HFF-Myc (cell line): Measurements from ENCODE around the gene PLB1.

Experiments
- DNase-seq: peaks from one replicate; pipeline ENCODE4 v3.0.0-alpha.2; 2011; ENCODE audit warnings: low read depth; ENCODE audit errors: extremely low read depth
- H3K4me3 ChIP-seq: replicated peaks from 2 replicates; pipeline ENCODE4 v1.5.1; 2011; ENCODE audit warnings: low read depth, mild to moderate bottlenecking, control low read depth, low read length
- TF ChIP-seq, protein P1 (sequence below): IDR thresholded peaks from 2 replicates; pipeline ENCODE4 v1.5.1; 2012; ENCODE audit warnings: mild to moderate bottlenecking, low read depth, low read length, control low read depth; ENCODE audit errors: missing control alignments

The PLB1 gene

DNA sequence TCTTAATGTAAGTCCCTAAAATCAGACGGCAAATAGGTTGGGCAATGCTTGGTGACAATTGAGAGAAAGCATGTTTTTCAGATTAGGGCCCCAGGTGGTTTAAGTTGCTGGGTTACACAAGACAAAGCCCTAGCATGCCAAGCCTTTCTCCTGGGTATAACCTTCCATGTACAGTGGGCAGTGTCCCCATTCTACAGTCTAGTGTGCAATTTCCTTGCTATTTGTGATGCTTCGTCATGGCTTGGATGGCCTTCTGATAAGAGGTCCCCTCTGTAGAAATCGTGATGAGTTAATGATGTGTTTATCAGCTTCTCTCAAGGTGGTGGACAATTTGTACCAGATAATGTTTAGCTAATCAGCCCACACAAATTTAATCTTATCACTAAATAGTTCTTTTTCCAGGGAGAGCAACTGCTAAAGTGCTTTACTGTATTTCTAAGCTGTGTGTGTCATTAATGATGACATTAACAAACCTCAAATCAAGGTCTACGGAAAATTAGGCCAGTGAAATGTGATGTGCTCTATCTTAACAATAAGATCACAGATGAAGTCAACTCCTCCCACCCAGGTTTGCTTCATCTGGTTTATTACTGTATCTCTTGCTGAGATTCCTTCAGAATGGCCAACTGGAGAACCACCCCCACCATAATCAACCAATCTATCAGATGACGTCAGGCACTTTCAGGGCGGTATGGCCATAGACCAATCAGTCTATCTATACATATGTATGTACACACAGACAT lies 61.7 kb downstream of the PLB1 start:
- TF ChIP-seq, protein P1, sequence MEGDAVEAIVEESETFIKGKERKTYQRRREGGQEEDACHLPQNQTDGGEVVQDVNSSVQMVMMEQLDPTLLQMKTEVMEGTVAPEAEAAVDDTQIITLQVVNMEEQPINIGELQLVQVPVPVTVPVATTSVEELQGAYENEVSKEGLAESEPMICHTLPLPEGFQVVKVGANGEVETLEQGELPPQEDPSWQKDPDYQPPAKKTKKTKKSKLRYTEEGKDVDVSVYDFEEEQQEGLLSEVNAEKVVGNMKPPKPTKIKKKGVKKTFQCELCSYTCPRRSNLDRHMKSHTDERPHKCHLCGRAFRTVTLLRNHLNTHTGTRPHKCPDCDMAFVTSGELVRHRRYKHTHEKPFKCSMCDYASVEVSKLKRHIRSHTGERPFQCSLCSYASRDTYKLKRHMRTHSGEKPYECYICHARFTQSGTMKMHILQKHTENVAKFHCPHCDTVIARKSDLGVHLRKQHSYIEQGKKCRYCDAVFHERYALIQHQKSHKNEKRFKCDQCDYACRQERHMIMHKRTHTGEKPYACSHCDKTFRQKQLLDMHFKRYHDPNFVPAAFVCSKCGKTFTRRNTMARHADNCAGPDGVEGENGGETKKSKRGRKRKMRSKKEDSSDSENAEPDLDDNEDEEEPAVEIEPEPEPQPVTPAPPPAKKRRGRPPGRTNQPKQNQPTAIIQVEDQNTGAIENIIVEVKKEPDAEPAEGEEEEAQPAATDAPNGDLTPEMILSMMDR, result no peak
- no peak for DNase-seq
- H3K4me3 ChIP-seq, result no peak overlapping the region

DNA sequence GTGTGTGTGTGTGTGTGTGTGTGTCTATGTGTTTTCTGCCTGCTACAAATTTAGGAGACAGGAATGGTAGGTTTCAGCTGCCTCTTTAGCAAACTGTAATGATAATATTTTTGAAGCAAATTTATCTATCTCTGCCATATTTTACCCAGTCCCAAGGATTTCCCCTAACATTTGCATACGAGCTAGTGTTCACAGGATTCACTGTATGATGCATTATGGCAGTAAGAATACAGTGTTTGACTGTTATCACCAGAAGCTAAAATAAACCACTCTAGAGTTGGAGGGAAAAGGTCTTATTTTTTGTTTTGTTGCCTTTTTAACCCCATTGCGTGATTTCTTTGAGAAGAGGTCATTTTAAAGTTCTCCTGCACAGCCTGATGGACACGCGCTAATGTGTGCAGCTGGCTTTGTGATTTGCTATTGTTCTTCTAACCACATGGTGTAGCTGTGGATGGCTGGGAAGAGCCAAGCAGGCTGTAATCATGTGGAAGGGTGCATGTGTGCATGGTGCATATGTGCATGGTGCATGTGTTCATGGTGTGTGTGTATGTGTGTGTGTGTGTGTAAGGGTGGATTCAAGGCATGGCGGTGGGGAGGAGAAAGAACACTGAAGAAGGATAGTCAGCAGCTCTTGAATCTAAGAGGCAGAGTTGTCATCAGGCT lies 62.4 kb downstream of the PLB1 start:
- TF ChIP-seq, protein P1, result no peak
- H3K4me3 ChIP-seq, result no peak overlapping the region
- DNase-seq, result no peak

DNA sequence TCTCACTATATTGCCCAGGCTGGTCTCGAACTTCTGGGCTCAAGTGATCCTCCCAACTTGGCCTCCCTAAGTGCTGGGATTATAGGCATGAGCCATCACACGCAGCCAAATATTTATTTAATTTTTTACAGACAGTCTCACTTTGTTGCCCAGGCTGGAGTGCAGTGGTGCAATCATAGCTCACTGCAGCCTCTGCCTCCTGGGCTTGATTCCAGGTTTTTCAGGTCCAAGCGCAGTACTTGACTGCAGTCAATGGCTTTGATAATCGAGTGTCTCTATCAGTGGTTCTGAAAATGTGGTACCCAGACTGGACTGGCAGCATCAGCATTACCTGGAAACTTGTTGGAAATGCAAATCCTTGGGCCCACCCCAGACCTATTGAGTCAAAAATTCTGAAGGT lies 63.1 kb downstream of the PLB1 start:
- H3K4me3 ChIP-seq, result no peak overlapping the region
- TF ChIP-seq, protein P1, result no peak
- no peak for DNase-seq

DNA sequence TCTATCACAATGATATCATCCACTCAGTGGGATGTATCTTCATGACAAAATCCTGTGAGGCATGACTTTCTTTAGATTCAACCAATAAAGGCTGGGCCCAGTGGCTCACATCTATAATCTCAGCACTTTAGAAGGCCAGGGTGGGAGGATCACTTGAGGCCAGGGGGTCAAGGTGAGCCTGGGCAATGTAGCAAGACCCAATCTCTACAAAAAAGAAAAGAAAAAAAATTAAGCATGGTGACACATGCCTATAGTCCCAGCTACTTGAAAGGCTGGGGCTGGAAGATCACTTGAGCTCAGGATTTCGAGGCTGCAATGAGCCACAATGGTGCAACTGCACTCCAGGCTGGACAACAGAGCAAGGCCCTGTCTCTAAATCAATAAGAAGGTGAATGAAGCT lies 68.0 kb downstream of the PLB1 start:
- TF ChIP-seq, protein P1, result no peak
- no peak overlapping the region for H3K4me3 ChIP-seq

DNA sequence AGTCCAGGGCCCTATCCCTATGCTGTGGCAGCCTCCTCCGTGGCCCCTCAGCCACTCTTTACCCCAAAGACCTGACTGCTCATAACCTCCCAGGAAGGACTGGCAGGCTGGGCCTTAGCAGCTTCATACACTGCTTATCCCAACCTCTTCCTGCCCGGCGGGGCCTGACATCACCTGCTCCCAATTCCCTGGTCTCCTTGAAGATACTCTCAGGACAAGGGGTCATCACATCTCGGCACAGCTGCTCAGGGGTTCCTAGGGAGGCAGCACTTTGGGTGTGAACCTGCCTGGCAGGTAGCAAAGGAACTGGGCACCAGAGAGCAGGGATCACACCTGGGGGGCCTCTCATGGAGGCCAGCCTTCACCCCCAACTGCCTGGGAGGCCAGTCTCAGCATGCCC lies 68.5 kb downstream of the PLB1 start:
- no peak for DNase-seq
- TF ChIP-seq, protein P1, result no peak
- H3K4me3 ChIP-seq, result no peak overlapping the region

More for the DNA sequence above, 68.0 kb downstream of the PLB1 start:
- no peak for DNase-seq

DNA sequence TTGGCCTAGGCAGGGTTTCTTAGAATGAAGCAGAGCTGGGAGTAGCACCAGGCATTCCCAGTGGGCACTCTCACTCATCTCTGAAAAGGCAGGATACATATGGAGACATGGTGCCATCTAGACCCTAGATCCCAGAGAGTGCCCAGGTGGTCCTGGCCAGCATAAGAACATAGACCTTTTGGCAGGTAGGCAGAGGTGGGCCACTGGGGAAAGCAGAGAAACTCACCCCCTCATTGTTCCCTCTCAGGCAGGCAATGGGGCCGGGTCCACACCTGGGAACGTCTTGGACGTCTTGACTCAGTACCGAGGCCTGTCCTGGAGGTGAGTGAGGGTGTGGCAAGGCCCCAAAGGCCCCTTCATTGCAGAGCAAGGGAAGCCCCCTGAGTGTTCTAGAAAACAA lies 69.2 kb downstream of the PLB1 start:
- no peak for DNase-seq
- TF ChIP-seq, protein P1, result no peak
- no peak overlapping the region for H3K4me3 ChIP-seq
